Neural progenitor cell (in vitro differentiated cells): Measurements from ENCODE around the gene PRKCH.

Source experiments
- CTCF ChIP-seq: fragments of 200-600 bp; sonication (generic); IDR thresholded peaks from 2 replicates; pipeline ENCODE4 v1.5.1; 2017; ENCODE audit warnings: antibody characterized with exemption, mild to moderate bottlenecking
- EZH2 ChIP-seq: fragments of 200-600 bp; sonication (generic); IDR thresholded peaks from 2 replicates; pipeline ENCODE4 v1.6.1; 2017; ENCODE audit warnings: antibody characterized with exemption, mild to moderate bottlenecking, moderate library complexity
- EZH2phosphoT487 ChIP-seq: fragments of 200-600 bp; sonication (generic); IDR thresholded peaks from 2 replicates; pipeline ENCODE4 v1.6.1; 2017; ENCODE audit warnings: antibody characterized with exemption

- no peak for TF ChIP-seq CTCF
- TF ChIP-seq EZH2phosphoT487: no peak
- TF ChIP-seq EZH2: no peak
Measured at GRCh38 chr14:61558271-61558670, 236.9 kb downstream of the PRKCH start.
